Epithelial cell of proximal tubule (primary cell): ENCODE measurements around the gene SYCE1. TPM values are rescaled to one million over a fixed set of nuclear protein-coding genes. Genes with fewer than 3 reads are reported as not detected.
"Not testable (repeated sequence)": the region's sequence is repeated elsewhere in the genome, so short reads cannot be mapped to it uniquely, and the experiment has no call there.

ENCODE experiments used
- DNase-seq: peaks from one replicate; pipeline ENCODE4 v3.0.0-alpha.2; 2011; ENCODE audit warnings: low read depth
- H3K4me3 ChIP-seq: 2 replicates; pipeline ENCODE4 v1.5.1; 2011; ENCODE audit warnings: low read depth, mild to moderate bottlenecking, low read length
- CTCF ChIP-seq: conservative IDR thresholded peaks from 2 replicates; pipeline ENCODE4 v1.5.1; 2012; ENCODE audit warnings: low read depth, mild to moderate bottlenecking, low read length
- total RNA-seq: library from RNA; depleted of rRNA; stranded (reverse); fragments of >200 nt; gene quantifications from 2 replicates; pipeline ENCODE4 v1.2.3, GENCODE V29; 2015

SYCE1 gene
- not detected in 2 replicates for total RNA-seq

GRCh38 chr10:133565441-133566294 is at the start of gene SYCE1:
TSS of gene SYCE1 (minus strand) at chr10:133565583. CDS start at chr10:133565529, 54 bp downstream.
- no peak for TF ChIP-seq CTCF
- no peak for DNase-seq
- no peak within 1 kb of the TSS for H3K4me3 ChIP-seq

DNA sequence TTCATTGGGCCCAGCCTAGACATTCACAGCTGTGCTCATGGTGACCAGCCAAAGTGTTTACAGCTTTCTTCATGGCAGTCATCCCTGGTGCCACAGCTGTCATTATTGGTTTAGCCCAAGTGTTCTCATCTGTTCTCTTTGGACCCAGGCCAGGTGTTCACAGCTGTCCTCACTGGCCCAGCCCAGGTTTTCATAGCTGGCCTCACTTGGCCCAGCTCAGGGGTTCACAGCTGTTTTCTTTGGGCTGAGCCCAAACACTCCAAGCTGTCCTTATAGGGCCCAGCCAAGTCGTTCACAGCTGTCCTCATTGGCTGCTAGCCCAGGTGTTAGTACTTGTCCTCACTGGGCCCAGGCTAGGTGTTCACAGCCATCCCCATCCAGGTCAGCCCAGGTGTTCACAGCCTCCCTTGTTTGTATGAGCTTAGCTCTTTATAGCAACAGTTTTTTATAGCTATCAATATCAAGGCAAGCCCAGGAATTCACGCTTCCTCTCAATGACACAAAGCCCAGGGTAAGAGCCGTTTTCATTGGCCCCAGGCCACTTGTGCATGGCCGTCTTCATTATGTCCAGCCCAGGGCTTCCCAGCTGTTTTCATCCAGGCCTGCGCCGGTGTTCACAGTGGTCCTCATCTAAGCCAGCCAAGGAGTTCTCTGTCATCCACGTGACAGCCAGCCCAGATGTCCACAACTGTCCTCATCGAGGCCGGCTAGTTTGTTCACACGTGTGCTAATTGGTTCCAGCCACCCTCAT is 49.6 kb upstream of the SYCE1 start:
- no peak for DNase-seq
- TF ChIP-seq CTCF, result no peak

DNA sequence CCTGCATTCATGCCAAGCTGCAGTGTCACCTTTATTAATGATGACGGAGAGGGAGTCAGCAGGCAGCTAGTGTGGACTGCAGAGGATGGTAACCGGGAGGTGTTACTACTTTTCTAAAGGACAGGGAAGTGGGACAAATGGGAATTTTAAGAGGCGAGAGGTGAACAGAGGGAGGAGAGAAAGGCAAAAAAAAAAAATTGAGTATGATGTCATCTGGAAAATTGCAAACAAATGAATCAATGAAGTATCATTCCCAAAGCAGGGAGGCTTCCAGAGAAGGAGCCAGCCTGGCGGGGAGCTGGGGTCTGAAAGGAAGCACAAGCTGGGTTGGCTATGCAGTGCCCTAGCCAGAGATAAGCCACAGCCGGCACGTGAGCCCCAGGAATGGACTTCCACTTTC is 48.3 kb upstream of the SYCE1 start:
- H3K4me3 ChIP-seq, result no peak overlapping the region
- no peak for DNase-seq
- TF ChIP-seq CTCF, result no peak

More for the DNA sequence above, 49.6 kb upstream of the SYCE1 start:
- H3K4me3 ChIP-seq, result no peak overlapping the region

GRCh38 chr10:133611079-133611478 is 45.7 kb upstream of the SYCE1 start:
- TF ChIP-seq CTCF, result no peak
- no peak overlapping the region for H3K4me3 ChIP-seq
- no peak for DNase-seq

- no peak for TF ChIP-seq CTCF
- DNase-seq, result no peak
- no peak overlapping the region for H3K4me3 ChIP-seq
These were observed 43.5 kb upstream of the SYCE1 start for GRCh38 chr10:133608855-133609254.

- DNase-seq, H3K4me3 ChIP-seq: not testable (repeated sequence)
These were observed 38.1 kb upstream of the SYCE1 start for GRCh38 chr10:133603434-133603833.

GRCh38 chr10:133600657-133601056 is 35.3 kb upstream of the SYCE1 start:
- no peak for TF ChIP-seq CTCF
- no peak overlapping the region for H3K4me3 ChIP-seq
- no peak for DNase-seq

DNA sequence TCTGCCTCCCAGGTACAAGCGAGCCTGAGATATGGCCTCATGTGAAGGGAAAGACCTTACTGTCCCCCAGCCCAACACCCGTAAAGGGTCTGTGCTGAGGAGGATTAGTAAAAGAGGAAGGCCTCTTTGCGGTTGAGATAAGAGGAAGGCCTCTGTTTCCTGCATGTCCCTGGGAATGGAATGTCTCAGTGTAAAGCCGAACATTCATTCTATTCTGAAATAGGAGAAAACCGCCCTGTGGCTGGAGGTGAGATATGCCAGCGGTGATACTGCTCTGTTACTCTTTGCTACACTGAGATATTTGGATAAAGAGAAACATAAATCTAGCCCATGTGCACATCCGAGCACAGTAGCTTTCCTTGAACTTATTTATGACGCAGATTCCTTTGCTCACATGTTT is 34.5 kb upstream of the SYCE1 start:
- DNase-seq, H3K4me3 ChIP-seq: not testable (repeated sequence)
